ENCODE measurements around the gene CCDC24.

Gene CCDC24

DNA sequence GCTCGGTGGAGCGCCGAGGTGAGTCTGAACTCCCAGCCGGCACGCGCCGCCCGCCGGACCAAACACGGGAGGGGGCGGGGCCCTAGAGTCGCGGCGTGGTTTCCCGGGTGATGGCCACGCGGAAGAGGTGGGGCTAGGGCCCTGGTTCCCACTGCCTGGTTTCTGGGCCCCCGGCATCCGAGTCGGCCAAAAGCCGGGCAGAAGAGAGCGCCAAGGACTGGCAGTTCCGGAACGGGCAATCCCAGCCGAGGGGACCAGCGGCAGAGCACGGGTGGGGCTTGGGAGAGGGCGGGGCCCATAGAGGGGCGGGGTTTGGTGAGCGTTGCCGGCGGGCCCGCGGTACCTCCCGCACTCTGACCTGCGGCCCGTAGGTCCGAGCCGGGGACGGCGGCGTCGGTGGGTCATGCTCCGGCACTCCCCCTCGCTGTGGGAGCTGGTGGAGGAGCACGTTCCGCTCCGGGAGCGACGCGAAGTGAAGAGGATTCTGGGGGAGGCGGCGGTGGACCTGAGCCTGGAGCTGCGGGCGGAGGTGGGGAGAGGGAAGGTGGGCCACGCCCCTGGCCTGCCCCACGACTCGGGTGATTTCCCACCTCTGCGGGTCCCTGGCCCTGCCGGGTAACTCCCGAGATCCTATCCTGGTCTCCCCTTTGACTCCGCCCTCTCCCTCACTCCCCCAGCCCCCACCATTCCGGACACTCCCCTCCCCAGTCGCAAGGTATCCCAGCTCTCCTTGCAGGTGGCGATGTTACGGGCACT lies at the start of gene CCDC24:
CCDC24 (plus strand) TSS at position 124 of the 756 bp plus-strand sequence; CDS start at position 404, 280 bp downstream.
- H3K27ac ChIP-seq = no peak within 1 kb of the TSS
- TF ChIP-seq EZH2 (IDR thresholded peaks at IDR 0.05) (no peak), POLR2AphosphoS5 (IDR thresholded peaks at IDR 0.05; ENCODE audit: borderline replicate concordance, low read depth, low read length) (peak; percentile 58; the same call in 1 of the 2 replicates), FOXP2 (optimal IDR thresholded peaks at IDR 0.05; ENCODE audit: control extremely low read depth, extremely low read length, insufficient read depth) (no peak)
- no peak for DNase-seq (ENCODE audit: low read depth, low spot score)
- H3K36me3 ChIP-seq (ENCODE audit: insufficient read depth, low read length) = no peaks in the 10 kb centered on the region
- peak within 1 kb of the TSS; percentile 78 for H3K4me3 ChIP-seq
- peak within 1 kb of the TSS; percentile 65 for H3K9ac ChIP-seq (ENCODE audit: insufficient read length)
- no peaks in the 10 kb centered on the region for H3K9me3 ChIP-seq (ENCODE audit: low read depth, low read length)

DNA sequence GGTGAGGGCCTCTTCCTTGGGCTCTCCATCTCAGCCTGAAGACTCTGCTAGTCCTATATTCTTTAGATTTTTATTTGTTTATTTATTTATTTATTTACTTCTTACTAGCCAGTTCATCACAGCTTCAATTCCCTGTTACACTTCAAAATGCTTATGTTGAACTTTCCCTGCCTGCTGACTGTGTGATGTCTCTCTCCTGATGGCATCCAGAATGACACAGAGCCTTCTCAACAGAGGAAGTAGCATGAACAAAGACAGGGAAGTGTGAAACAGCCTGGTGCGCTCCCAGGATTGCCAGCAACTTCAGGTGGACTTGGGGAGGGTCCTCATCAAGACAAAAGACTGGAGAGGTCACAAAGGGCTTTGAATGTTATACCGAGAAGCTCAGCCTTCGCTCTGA lies 49.0 kb upstream of the CCDC24 start:
- TF ChIP-seq EZH2 (IDR thresholded peaks at IDR 0.05) (no peak), FOXP2 (optimal IDR thresholded peaks at IDR 0.05; ENCODE audit: control extremely low read depth, extremely low read length, insufficient read depth) (no peak), POLR2AphosphoS5 (IDR thresholded peaks at IDR 0.05; ENCODE audit: borderline replicate concordance, low read depth, low read length) (no peak)
- H3K9ac ChIP-seq (ENCODE audit: insufficient read length) = no peak overlapping the region
- no peak for DNase-seq (ENCODE audit: low read depth, low spot score)
- no peak overlapping the region for H3K4me3 ChIP-seq
- no peak overlapping the region for H3K27ac ChIP-seq
- no peaks in the 10 kb centered on the region for H3K9me3 ChIP-seq (ENCODE audit: low read depth, low read length)
- H3K36me3 ChIP-seq (ENCODE audit: insufficient read depth, low read length) = no peaks in the 10 kb centered on the region

DNA sequence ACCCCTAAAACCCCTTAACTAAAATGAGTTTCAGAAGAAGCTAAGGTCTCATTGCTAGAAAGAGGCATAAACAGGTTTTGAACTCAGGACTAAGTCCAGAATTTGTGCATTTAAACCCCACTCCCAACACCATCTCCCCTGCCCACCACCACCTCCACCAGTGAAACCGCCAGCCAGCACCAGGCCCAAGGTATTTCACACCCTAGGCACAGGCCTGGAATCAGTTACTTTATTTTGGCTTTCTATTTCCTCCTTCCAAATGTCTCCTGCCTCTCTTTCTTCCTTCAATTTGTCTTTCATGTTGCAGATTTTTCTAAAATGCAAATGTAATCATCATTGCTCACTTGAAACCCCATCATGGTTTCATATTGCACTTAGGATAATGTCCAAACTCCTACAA lies 46.5 kb upstream of the CCDC24 start:
- Histone ChIP-seq H3K4me3 (0 out of 2 replicates have a peak overlapping the region, but pooled peaks have one; percentile 25), H3K9ac (ENCODE audit: insufficient read length) (no peak overlapping the region), H3K36me3 (ENCODE audit: insufficient read depth, low read length) (peaks cover 6% of the 10 kb centered on the region), H3K9me3 (ENCODE audit: low read depth, low read length) (no peaks in the 10 kb centered on the region), H3K27ac (no peak overlapping the region)
- no peak for DNase-seq (ENCODE audit: low read depth, low spot score)
- no peak for TF ChIP-seq EZH2 (IDR thresholded peaks at IDR 0.05)
- no peak for TF ChIP-seq POLR2AphosphoS5 (IDR thresholded peaks at IDR 0.05; ENCODE audit: borderline replicate concordance, low read depth, low read length)
- TF ChIP-seq FOXP2 (optimal IDR thresholded peaks at IDR 0.05; ENCODE audit: control extremely low read depth, extremely low read length, insufficient read depth) = no peak

DNA sequence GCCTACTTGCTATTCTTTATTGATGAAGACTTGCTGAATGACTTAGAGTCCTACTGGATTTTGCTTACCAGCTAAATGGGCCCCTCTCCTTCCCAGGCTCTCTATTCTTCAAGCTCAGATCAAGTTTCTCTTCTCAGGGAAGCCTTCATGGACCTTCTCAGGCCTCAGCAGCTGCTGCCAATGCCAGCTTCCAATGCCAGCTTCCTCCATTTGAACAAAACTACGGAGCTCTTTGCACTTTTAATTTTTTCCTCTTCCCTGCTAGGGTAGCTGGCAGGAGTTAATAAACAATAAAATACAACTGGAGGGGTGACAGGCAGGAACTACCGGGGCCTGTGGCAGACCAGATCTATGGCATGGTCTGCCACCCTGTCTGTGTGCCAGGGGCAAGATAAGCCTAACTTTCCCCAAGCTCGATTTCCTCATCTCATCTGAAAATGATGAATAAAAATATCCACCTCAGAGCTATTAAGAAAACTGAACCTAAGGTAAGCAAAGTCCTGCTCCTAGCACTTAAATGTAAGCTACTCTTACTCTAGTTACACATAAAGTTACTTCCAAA lies 45.6 kb upstream of the CCDC24 start:
- no peak for DNase-seq (ENCODE audit: low read depth, low spot score)
- Histone ChIP-seq H3K36me3 (ENCODE audit: insufficient read depth, low read length) (peaks cover 10% of the 10 kb centered on the region), H3K9ac (ENCODE audit: insufficient read length) (peak overlapping the region; percentile 98), H3K27ac (peak overlapping the region; percentile 80), H3K9me3 (ENCODE audit: low read depth, low read length) (no peaks in the 10 kb centered on the region), H3K4me3 (peak overlapping the region; percentile 98)
- TF ChIP-seq EZH2 (IDR thresholded peaks at IDR 0.05) = no peak

DNA sequence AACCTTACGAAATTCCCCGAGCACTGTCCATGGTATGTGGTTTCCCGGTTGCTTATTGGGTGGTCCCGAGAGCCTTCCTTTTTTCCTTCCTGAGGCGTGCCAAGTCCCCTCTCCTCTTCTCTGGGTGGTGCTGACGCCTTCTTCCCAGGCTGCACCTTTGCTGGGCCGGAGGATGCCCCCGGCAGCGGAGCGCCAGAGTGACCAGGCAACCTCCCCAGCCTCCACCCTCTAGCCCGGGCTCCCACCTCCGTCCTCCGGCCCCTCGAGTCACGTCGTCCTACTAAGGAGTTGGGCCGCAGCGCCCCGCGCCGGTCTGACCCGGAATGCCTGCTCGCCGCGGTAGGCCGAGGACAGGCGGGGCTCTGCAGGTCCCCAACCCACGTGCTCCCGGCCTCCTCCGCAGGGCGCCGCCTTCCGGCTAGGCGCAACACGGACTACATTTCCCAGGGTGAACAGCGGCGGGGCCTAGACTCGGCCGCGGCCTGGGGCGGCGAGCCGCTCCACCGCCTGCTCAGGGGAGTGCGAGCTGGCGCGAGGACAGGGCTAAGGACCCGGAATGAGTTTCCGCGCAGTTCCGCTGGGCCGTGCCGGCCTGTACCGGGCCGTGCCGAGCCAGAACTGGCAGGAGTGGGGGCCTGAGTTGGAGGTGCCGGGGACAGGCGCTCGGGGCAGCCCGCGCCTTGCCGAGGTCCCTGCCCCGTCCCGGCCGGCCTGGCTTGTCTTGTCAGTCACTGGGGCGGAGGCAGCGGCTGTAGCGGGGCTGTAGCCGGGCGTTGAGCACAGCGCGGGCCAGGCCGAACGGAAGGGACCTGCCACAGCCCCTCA lies 45.0 kb upstream of the CCDC24 start, which contains the start of gene IPO13:
IPO13 (plus strand) TSS at position 715 of the 825 bp plus-strand sequence. CDS start 651 bp downstream, outside the sequence.
- peak within 1 kb of the TSS; percentile 98 for H3K9ac ChIP-seq (ENCODE audit: insufficient read length)
- no peaks in the 10 kb centered on the region for H3K9me3 ChIP-seq (ENCODE audit: low read depth, low read length)
- H3K36me3 ChIP-seq (ENCODE audit: insufficient read depth, low read length) = peaks cover 10% of the 10 kb centered on the region
- peak; percentile 65 for DNase-seq (ENCODE audit: low read depth, low spot score)
- peak within 1 kb of the TSS; percentile 97 for H3K27ac ChIP-seq
- H3K4me3 ChIP-seq = peak within 1 kb of the TSS; percentile 98
- TF ChIP-seq EZH2 (IDR thresholded peaks at IDR 0.05) (no peak), POLR2AphosphoS5 (IDR thresholded peaks at IDR 0.05; ENCODE audit: borderline replicate concordance, low read depth, low read length) (peak; percentile 76), FOXP2 (optimal IDR thresholded peaks at IDR 0.05; ENCODE audit: control extremely low read depth, extremely low read length, insufficient read depth) (no peak)

DNA sequence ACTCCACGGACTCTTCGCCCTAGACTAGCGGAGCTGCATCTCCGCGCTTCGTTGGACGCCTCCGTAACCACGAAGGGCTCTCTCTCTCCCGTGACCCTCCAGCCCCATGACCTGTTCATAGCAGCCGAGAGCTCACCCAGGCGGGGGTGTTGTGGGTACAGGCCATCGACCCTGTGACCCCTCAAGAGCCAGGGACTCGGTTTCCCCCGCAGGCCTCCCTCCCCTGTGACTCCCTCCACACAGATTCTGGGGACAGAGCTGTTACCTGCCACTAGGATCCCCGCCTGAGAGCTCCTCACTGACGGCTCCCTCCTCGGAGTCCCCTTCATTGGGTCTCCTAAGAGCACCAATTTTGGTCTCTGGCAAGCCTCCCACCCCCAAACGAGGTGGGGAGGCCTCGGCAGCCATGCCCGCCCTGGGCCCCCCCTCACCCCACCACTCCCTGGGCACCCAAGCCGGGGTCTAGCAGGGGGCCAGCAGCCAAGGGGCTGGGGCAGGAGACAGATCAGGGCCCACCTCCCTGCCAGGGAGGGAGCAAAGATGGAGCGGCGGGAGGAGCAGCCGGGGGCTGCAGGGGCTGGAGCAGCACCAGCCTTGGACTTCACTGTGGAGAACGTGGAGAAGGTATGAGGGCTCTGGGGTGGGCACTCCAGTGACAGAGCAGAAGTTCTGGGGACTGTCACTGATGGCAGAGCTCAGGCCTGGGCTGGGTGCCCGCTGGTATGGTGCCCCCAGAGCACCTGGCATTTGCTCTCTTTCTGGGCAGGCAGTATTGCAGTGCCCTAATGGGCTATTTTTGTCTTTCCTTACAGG lies 44.1 kb upstream of the CCDC24 start:
- no peak for TF ChIP-seq POLR2AphosphoS5 (IDR thresholded peaks at IDR 0.05; ENCODE audit: borderline replicate concordance, low read depth, low read length)
- no peak for TF ChIP-seq EZH2 (IDR thresholded peaks at IDR 0.05)
- no peak for TF ChIP-seq FOXP2 (optimal IDR thresholded peaks at IDR 0.05; ENCODE audit: control extremely low read depth, extremely low read length, insufficient read depth)
- peak overlapping the region; percentile 98 for H3K9ac ChIP-seq (ENCODE audit: insufficient read length)
- H3K4me3 ChIP-seq = peak overlapping the region; percentile 98
- H3K9me3 ChIP-seq (ENCODE audit: low read depth, low read length) = no peaks in the 10 kb centered on the region
- no peak for DNase-seq (ENCODE audit: low read depth, low spot score)
- H3K36me3 ChIP-seq (ENCODE audit: insufficient read depth, low read length) = peaks cover 10% of the 10 kb centered on the region
- H3K27ac ChIP-seq = 0 out of 2 replicates have a peak overlapping the region, but pooled peaks have one; percentile 97

DNA sequence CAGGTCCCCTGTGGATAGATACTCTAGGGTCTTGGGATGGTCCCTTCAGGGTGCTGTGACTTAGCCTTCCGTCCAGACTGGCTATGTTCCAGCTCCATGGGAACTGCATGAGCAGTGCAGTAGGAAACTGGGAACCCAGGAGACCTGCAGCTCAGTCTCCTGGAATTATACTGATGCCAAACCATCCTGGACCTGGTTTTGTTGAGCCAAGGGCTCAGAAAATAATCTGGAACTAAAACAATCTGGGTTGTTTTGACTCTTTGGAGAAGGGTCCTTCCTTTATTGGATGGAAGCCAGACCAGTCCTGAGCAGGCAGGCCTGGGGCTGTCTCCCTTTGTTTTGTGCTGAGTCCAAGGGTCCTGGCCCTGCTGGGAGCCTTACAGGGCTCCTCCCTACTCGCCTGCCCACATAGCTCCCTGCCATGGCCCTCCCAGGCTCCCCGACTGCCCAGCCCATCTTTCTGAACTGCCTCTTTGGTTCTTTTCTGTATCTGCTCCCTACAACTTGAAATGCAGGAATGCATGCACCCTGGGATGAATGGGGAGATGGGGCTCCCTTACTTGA lies 43.4 kb upstream of the CCDC24 start:
- peak overlapping the region; percentile 98 for H3K9ac ChIP-seq (ENCODE audit: insufficient read length)
- H3K9me3 ChIP-seq (ENCODE audit: low read depth, low read length) = no peaks in the 10 kb centered on the region
- H3K4me3 ChIP-seq = peak overlapping the region; percentile 98
- H3K27ac ChIP-seq = no peak overlapping the region
- no peak for DNase-seq (ENCODE audit: low read depth, low spot score)
- TF ChIP-seq FOXP2 (optimal IDR thresholded peaks at IDR 0.05; ENCODE audit: control extremely low read depth, extremely low read length, insufficient read depth) (no peak), EZH2 (IDR thresholded peaks at IDR 0.05) (no peak), POLR2AphosphoS5 (IDR thresholded peaks at IDR 0.05; ENCODE audit: borderline replicate concordance, low read depth, low read length) (no peak)
- H3K36me3 ChIP-seq (ENCODE audit: insufficient read depth, low read length) = peaks cover 10% of the 10 kb centered on the region

Measured in SK-N-MC (cell line).